HG03558 (cell line): ENCODE results near the gene PVR.

Source experiments
- ATAC-seq: cut with Tn5 transposase; IDR thresholded peaks from one replicate; pipeline ENCODE4 v1.9.1; 2021; ENCODE audit warnings: moderate number of reproducible peaks; ENCODE audit not compliant: unreplicated experiment; ENCODE audit errors: extremely low read depth

Gene PVR

DNA sequence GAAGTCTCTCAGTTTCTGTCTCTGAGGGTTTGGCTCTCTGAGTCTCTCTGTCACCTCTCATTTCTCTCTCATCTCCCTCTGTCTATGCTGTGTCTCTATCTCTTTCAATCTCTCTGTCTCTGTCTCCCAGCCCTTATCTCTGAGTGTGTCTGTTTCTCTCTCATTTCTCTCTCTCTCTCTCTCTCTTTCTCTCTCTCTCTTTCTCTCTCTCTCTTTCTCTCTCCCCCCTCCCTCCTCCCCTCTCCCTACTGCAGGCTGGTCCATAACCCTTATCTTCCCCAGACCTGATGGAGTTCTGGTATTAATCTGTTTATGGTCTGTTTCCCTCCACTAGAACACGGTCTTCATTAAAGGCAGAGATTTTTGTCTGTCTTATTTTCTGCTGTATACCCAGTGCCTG lies 1.3 kb upstream of the PVR start:
- no peak for ATAC-seq

DNA sequence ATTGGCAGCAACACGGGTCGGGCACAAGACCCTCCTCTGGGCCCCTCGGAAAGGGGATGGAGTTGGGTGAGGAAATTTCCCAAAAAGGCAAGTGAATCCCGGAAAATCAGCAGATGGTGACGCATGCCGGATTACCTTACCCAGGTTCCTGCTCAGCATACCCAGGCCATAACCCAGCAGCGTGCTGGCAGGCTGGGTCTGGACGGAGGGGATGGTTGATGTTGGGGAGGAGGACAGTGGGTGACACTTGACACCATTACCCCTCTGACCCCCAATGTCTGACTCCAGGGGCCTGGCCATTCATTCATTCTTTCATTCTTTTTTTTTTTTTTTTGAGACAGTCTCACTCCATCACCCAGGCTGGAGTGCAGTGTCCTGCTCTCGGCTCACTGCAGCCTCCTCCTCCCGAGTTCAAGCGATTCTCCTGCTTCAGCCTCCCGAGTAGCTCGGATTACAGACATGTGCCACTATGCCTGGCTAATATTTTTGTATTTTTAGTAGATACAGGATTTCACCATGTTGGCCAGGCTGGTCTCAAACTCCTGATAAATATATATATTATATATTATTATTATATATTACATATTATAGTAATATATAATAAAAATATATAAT lies 799 bp downstream of the PVR start:
- ATAC-seq = no peak

DNA sequence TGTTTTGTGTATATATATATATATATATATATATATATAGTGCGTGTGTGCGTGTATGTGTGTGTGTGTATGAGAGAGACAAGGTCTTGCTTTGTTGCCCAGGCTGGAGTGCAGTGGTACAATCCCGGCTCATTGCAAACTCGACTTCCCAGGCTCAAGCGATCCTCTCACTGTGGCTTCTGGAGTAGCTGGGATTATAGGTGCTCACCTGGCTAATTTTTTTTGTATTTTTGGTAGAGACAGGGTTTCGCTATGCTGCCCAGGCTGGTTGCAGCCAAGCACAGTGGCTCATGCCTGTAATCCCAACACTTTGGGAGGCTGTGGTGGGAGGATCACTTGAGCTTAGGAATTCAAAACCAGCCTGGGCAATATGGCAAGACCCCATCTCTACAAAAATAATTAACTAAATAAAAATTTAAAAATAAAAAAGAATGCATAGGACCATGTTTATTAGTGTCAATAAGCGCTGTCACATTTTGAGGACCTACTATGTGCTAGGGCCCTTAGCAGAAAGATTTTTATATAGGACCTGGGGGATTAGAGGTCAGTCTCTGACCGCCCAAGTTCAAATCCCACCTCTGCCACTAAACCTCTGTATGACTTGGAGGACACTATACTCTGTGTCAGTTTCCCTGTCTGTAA lies 1.8 kb downstream of the PVR start:
- no peak for ATAC-seq

DNA sequence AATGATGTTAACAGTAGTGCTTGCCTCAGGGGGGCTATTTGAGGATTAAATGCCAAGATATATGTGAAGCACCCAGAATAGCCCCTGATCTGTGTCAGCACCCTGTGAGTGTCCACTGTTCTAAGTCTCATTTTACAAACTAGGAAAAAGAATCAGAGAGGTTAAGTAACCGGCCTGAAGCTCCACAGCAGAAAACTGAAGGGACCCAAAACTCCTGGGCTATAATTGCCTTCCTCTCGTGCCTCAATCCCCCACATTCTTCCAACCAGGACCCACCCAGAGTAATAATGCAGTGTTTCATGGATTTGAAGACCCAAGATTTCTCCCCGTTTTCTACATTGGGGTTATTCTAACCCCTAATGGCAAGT lies 2.3 kb downstream of the PVR start:
- no peak for ATAC-seq

DNA sequence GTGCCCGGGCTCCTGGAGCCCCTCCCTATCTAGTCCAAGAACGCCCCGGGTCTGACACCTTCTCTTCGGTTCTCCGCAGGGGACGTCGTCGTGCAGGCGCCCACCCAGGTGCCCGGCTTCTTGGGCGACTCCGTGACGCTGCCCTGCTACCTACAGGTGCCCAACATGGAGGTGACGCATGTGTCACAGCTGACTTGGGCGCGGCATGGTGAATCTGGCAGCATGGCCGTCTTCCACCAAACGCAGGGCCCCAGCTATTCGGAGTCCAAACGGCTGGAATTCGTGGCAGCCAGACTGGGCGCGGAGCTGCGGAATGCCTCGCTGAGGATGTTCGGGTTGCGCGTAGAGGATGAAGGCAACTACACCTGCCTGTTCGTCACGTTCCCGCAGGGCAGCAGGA lies 3.4 kb downstream of the PVR start:
- no peak for ATAC-seq

DNA sequence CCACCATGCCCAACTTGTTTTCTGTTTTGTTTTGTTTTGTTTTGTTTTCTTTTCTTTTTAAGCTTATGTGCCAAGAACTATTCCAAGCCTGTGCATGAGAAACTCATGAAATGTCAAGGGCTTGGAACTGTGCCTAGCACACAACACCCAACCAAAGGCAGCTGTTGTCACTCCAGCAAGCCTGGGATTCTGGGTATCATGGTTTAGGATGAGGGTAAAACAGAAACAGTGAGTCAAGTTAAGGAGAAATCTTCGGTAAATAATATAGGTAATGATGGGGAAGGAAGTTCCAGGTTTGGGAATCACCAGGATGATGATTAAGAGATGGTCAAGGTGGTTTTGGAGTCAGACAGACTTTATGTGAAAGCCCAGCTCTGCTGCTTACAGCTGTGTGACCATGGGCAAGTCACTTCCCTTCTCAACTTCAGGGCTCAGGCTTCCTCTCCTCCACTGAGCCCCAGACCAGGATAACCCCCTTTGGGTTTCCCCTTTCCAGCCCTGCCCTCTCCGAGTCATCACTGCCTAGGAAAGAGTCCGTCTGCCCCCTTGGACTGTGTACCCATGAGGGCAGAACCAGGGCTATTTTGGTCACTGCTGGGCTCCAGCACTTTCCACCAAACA lies 5.0 kb downstream of the PVR start:
- ATAC-seq = no peak

DNA sequence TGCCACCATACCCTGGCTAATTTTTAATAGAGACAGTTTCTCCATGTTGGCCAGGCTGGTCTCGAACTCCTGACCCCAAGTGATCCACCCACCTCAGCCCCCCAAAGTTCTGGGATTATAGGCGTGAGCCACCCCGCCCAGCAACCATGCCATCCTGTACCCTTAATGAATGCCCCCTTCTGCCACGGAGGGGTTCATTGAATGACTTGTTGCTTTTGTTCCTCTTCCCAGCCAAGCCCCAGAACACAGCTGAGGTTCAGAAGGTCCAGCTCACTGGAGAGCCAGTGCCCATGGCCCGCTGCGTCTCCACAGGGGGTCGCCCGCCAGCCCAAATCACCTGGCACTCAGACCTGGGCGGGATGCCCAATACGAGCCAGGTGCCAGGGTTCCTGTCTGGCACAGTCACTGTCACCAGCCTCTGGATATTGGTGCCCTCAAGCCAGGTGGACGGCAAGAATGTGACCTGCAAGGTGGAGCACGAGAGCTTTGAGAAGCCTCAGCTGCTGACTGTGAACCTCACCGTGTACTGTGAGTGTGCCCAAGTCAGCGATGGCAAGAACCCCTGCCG lies 6.0 kb downstream of the PVR start:
- ATAC-seq = no peak

DNA sequence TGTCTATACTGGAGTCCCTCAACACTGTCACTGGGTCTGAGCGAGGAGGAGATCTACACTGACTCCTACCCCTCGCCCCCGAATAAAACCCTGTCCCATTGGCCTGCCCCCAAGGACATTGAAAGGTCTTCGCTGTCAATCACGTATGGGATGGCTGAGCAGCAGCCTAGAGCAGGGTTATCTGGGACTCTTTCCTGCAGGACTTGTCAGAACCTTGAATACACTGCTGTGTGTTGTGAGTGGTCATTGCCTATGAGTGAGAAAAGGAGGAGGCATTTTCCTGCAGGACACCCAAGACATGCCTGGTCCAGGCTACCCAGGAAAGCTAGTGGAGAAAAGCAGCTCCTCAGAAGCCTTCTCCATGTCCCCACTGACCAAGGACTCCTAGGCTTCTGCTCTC lies 9.6 kb downstream of the PVR start:
- ATAC-seq = no peak

DNA sequence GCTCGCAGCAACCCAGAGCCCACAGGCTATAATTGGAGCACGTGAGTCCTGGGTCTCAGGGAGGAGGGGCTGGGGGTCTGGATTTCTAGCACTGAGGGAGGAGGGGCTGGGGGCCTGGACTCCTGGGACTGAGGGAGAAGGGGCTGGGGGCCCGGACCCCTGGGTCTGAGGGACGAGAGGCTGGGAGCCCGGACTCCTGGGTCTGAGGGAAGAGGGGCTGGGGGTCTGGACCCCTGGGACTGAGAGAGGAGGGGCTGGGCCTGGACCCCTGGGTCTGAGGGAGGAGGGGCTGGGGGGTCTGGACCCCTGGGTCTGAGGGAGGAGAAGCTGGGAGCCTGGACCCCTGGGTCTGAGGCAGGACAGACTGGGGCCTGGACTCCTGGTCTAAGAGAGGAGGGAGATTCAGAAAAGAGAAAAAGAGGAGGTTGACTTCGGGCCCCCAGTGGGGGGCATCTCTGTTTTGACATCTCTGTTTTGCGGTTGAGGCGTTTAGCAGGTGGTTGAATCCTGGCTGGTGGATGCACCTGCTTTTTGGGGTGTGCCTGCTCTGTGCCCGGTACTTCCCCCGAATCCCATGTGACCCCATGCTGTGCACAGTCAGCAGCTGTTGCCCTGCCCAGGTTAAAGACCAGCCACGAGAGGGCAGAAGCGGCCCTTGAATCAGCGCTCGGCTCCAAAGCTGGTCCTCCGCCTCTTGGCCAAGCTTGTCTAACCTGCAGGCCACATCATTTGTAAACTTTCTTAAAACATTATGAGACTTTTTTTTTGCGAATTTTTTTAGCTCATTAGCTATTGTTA lies 10.5 kb downstream of the PVR start:
- ATAC-seq = peak; percentile 65

DNA sequence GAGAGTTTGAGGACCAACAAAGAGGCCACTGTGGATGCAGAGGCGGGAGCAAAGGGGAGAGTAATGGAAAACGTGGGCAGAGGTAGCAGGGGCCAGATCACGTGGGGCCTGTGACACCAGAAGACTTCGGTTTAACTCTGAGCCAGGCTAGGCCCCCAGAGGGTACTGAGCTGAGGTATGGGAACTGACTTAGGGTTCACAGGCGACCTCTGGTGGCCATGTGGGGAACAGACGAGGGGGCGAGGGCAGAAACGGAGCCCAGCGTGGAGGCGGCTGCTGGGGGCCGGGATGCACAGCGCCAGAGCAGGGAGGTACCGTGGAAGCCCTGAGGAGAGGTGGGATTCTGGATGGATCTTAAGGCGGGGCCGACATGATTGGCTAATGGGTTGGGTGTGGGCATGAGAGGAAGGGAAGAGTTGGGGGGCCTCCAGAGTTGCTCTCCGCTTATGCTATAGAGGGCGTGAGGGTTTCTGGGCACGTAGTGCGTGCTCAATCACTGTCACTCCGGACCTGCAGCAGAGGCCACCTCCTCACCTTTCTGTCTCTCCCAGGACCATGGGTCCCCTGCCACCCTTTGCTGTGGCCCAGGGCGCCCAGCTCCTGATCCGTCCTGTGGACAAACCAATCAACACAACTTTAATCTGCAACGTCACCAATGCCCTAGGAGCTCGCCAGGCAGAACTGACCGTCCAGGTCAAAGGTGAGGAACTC lies 13.7 kb downstream of the PVR start:
- no peak for ATAC-seq

DNA sequence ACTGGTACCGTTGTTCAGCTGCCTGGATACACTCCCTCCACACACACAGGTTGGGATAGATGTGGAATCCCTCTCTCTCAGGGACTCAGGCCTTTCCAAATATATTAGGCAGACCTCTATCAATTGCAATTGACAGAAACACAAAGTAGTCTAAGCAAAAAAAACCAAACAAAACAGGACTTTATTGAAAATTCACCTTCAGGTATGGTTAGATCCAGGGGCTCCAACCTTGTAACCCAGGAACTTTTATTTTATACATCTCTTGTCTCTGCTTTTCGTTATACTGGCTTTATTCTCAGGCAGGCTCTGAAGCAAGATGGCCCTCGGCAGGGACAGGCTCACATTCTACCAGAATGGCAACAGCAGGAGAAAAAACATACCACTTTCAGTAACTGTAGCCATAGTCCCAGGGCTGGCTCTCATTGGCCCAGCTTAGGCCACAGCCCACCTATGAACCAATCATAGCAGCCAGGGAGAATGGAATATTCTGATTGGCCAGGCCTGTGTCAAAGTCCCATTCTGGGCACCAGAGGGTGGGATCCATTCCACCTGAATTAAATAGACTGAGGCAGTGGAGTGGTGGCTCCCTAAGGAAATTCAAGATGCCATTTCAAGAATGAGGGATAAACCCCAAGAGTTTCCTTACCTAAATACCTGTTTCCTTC lies 14.5 kb downstream of the PVR start:
- ATAC-seq = no peak

DNA sequence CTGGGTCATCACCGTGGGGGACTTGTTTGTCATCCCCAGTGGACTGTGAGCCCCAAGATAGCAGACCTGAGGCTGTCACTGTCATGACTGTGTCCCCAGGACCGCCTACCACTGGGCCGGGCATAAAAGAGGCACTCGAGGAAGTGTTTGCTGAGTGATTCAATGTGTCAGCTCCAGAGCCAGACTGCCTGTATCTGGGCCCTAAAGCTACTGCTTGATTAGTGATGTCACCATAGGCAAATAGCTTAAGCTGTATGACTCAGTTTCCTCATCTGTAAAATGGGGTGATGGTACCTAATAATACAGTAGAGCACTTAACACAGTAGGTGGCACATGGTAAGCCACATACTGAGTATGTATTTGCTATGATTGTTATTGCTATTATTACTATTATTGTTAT lies 16.4 kb downstream of the PVR start:
- no peak for ATAC-seq

DNA sequence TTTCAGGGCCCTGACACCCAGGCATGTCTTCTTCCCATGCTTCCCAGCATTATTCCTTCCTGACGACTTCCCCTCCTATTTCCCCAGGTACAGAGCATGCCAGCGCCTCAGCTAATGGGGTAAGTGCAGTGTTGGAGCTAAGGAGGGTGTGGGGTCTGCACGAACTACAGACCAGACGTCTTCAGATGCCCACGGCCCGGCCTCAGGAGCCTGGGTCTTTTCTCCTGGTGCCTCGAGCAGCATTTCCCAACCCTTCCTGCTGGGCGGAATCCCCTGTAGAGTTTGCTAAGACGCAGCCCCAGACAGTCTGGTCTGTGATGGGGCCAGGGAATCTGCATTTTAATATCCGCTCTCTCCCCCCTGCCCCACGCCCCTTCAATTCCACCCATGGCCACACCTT lies 17.5 kb downstream of the PVR start:
- no peak for ATAC-seq

DNA sequence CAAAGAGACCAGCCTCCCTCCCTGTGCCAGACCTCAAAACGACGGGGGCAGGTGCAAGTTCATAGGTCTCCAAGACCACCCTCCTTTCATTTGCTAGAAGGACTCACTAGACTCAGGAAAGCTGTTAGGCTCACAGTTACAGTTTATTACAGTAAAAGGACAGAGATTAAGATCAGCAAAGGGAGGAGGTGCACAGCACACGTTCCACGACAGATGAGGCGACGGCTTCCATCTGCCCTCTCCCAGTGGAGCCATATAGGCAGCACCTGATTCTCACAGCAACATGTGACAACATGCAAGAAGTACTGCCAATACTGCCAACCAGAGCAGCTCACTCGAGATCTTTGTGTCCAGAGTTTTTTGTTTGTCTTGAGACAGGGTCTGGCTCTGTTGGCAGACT lies 18.2 kb downstream of the PVR start:
- ATAC-seq = no peak

DNA sequence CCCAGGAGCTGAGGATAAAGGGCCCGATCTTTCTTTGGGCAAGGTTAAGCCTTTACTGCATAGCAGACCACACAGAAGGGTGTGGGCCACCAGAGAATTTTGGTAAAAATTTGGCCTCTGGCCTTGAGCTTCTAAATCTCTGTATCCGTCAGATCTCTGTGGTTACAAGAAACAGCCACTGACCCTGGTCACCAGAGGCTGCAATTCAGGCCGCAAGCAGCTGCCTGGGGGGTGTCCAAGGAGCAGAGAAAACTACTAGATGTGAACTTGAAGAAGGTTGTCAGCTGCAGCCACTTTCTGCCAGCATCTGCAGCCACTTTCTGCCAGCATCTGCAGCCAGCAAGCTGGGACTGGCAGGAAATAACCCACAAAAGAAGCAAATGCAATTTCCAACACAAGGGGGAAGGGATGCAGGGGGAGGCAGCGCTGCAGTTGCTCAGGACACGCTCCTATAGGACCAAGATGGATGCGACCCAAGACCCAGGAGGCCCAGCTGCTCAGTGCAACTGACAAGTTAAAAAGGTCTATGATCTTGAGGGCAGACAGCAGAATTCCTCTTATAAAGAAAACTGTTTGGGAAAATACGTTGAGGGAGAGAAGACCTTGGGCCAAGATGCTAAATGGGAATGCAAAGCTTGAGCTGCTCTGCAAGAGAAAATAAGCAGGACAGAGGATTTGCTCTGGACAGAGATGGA lies 19.1 kb downstream of the PVR start:
- no peak for ATAC-seq

DNA sequence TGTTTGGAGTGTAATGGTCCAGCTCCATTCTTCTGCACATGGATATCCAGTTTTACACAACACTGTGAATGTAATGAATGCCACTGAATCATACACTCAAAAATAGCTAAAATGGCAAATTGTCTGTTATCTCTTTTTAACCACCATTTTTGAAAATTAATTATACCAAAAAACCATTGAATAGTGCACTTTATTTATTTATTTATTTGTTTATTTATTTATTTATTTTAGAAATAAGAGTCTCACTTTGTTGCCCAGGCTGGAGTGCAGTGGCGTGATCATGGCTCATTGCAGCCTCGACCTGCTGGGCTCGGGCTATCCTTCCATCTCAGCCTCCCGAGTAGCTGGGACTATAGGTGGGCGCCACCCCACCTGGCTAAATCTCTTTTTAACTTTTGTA lies 20.3 kb downstream of the PVR start:
- ATAC-seq = no peak

DNA sequence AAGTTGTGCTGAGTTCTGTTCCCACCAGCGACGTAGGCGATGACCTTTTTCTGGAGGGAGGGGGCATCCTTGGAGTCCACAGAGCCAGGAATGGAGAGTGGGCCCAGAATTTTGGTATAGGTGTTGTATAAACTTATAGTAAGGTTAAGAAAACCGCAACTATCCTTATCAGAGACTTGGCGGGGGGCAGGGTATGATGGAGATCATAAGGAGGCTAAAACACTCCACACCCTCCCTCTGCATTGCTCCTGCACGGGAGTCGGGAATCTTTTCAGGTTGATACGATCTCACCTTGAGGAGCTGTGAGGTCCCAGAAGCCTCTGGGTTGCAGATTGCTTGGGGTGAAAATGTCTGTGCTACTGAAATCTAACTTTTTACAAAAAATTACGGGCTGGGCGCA lies 21.3 kb downstream of the PVR start:
- no peak for ATAC-seq

DNA sequence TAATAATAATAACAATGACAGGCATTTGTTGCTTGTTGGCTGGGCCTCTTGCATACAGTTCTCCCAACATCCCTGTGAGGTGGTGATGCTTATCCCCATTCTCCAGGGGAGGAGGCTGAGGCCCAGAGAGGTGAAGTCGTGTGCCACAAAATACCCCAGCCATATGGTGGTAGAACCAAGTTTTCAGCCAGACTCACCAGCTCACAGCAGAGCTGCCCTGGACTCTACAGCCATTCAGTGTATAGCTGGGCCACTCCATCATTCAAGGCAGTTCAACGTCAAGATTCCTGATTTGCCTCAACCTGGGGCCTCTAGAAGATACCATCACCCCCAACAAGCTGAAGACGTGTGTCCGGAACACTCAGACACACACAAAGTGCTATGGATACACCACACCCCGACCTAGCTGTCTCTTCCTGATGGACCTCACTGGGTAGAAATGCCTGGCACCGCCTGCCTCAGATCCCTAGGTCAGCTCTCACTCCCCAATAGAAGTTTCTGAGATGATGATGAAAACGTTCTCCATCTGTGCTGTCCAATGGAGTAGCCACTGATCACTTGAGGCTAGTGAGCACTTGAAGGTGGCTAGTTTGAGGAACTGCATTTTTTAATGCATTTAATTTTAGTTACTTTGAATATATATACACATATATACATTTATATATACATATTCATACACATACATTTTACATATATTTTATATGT lies 23.3 kb downstream of the PVR start:
- ATAC-seq = no peak
